Ishikawa (cell line): Measurements from ENCODE around the gene TACC2.

Experiments used
- CEBPB ChIP-seq: IDR thresholded peaks from 2 replicates; pipeline ENCODE4 v1.6.1; 2012
- CREB1 ChIP-seq: IDR thresholded peaks from 2 replicates; pipeline ENCODE4 v1.6.1; 2012; ENCODE audit warnings: low read depth
- EGR1 ChIP-seq: IDR thresholded peaks from 2 replicates; pipeline ENCODE4 v1.6.1; 2012
- EP300 ChIP-seq: IDR thresholded peaks from 2 replicates; pipeline ENCODE4 v1.6.1; 2012; ENCODE audit warnings: borderline replicate concordance
- FOXM1 ChIP-seq: IDR thresholded peaks from 2 replicates; pipeline ENCODE4 v1.6.1; 2012; ENCODE audit warnings: low read depth, borderline replicate concordance
- NFIC ChIP-seq: IDR thresholded peaks from 2 replicates; pipeline ENCODE4 v1.6.1; 2012
- RAD21 ChIP-seq: IDR thresholded peaks from 2 replicates; pipeline ENCODE4 v1.6.1; 2012; ENCODE audit warnings: low read depth
- TAF1 ChIP-seq: IDR thresholded peaks from 2 replicates; pipeline ENCODE4 v1.6.1; 2012; ENCODE audit warnings: low read depth, mild to moderate bottlenecking
- TCF12 ChIP-seq: IDR thresholded peaks from 2 replicates; pipeline ENCODE4 v1.6.1; 2012; ENCODE audit warnings: low read depth
- TEAD4 ChIP-seq: IDR thresholded peaks from 2 replicates; pipeline ENCODE4 v1.6.1; 2012
- YY1 ChIP-seq: IDR thresholded peaks from 2 replicates; pipeline ENCODE4 v1.6.1; 2012; ENCODE audit warnings: low read depth
- ZBTB7A ChIP-seq: IDR thresholded peaks from 2 replicates; pipeline ENCODE4 v1.6.1; 2012; ENCODE audit warnings: low read depth
- TF ChIP-seq, protein P1 (sequence below): IDR thresholded peaks from 2 replicates; pipeline ENCODE4 v1.6.1; 2012
- TF ChIP-seq, protein P2 (sequence below): IDR thresholded peaks from 2 replicates; pipeline ENCODE4 v1.6.1; 2012
- TF ChIP-seq, protein P3 (sequence below): IDR thresholded peaks from 2 replicates; pipeline ENCODE4 v1.6.1; 2012; ENCODE audit warnings: low read depth, mild to moderate bottlenecking

Gene TACC2

DNA sequence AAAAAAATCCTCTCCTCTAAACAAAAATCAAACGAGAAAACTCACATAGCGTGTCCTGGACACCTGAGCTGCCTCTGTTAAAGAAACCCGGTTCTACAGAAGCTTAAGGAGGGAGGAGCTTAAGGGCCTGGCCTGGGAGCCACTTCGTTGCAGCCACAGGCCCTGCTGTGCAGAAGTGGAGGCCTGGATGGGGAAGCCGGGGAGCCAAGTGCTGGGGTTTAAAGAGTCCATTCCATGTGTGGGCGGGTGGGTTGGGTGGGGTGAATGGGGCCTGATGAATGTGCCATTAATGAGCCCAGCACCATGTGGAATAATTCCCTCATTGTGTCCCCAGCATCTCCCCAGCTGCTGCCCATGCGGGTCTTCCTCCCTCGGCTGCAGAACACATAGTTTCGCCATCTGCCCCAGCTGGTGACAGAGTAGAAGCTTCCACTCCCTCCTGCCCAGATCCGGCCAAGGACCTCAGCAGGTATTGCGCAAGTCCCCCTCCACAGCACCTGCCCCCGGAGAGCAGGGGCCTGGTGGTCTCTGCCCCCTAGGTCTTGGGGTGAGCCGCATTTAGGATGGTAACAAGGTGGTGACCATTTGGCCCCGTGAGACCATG, 154.4 kb downstream of the TACC2 start:
- TF ChIP-seq CEBPB (peak; percentile 96), EP300 (peak; percentile 19; the same call in 1 of the 2 replicates), ZBTB7A (0 out of 2 replicates have a peak, but pooled peaks have one; percentile 34), TCF12 (no peak), FOXM1 (0 out of 2 replicates have a peak, but pooled peaks have one; percentile 10), CREB1 (no peak), TEAD4 (no peak), EGR1 (no peak; the same call in 1 of the 2 replicates), RAD21 (no peak), TAF1 (no peak), YY1 (no peak), NFIC (no peak; the same call in 1 of the 2 replicates)
- TF ChIP-seq, protein P1, sequence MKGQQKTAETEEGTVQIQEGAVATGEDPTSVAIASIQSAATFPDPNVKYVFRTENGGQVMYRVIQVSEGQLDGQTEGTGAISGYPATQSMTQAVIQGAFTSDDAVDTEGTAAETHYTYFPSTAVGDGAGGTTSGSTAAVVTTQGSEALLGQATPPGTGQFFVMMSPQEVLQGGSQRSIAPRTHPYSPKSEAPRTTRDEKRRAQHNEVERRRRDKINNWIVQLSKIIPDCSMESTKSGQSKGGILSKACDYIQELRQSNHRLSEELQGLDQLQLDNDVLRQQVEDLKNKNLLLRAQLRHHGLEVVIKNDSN: no peak
- TF ChIP-seq, protein P2, sequence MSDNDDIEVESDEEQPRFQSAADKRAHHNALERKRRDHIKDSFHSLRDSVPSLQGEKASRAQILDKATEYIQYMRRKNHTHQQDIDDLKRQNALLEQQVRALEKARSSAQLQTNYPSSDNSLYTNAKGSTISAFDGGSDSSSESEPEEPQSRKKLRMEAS: peak; percentile 30; the same call in 1 of the 2 replicates
- TF ChIP-seq, protein P3, sequence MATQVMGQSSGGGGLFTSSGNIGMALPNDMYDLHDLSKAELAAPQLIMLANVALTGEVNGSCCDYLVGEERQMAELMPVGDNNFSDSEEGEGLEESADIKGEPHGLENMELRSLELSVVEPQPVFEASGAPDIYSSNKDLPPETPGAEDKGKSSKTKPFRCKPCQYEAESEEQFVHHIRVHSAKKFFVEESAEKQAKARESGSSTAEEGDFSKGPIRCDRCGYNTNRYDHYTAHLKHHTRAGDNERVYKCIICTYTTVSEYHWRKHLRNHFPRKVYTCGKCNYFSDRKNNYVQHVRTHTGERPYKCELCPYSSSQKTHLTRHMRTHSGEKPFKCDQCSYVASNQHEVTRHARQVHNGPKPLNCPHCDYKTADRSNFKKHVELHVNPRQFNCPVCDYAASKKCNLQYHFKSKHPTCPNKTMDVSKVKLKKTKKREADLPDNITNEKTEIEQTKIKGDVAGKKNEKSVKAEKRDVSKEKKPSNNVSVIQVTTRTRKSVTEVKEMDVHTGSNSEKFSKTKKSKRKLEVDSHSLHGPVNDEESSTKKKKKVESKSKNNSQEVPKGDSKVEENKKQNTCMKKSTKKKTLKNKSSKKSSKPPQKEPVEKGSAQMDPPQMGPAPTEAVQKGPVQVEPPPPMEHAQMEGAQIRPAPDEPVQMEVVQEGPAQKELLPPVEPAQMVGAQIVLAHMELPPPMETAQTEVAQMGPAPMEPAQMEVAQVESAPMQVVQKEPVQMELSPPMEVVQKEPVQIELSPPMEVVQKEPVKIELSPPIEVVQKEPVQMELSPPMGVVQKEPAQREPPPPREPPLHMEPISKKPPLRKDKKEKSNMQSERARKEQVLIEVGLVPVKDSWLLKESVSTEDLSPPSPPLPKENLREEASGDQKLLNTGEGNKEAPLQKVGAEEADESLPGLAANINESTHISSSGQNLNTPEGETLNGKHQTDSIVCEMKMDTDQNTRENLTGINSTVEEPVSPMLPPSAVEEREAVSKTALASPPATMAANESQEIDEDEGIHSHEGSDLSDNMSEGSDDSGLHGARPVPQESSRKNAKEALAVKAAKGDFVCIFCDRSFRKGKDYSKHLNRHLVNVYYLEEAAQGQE: no peak

DNA sequence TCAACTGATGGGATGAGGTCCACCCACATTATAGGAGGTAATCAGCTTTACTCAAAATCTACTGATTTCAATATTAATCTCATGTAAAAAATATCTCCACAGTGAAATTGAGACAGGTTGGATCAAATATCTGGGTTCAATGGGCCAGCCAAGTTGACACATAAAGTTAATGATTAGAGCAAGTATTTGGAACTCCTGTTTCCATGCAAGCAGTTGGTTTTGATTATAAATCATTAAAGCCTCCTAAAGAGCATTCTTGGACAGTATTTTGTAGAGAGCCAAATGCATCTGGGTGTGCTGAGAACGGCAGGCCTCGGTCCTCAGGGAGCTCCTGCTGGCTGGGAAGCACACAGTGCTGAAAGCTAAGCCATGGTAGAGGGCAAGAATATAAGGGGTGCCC, 155.2 kb downstream of the TACC2 start:
- TF ChIP-seq CREB1: no peak
- no peak for TF ChIP-seq NFIC
- no peak for TF ChIP-seq TAF1
- TF ChIP-seq CEBPB: no peak
- TF ChIP-seq EP300: no peak
- TF ChIP-seq, protein P3: no peak
- no peak for TF ChIP-seq ZBTB7A
- no peak for TF ChIP-seq EGR1
- TF ChIP-seq, protein P2: no peak
- no peak for TF ChIP-seq YY1
- TF ChIP-seq FOXM1: no peak
- TF ChIP-seq TEAD4: no peak
- TF ChIP-seq, protein P1: no peak
- TF ChIP-seq RAD21: no peak
- TF ChIP-seq TCF12: no peak

DNA sequence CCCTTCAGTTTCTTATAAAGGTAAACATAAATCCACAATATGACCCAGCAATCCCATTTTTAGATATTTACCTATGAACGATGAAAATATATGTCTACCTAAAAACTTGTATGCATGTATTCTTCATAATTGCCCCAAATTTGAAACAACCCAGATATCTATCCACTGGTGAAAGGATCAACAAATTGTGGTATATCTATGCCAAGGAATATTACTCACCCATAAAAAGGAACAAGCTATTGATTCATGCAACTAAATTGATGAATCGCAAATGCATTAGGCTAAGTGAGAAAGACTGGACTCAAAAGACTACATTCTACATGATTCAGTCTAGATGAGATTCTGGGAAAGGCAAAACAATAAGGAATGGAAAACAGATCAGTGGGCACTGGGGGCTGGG, 156.2 kb downstream of the TACC2 start:
- TF ChIP-seq, protein P3: no peak
- TF ChIP-seq CEBPB (no peak), EGR1 (no peak), NFIC (no peak), CREB1 (no peak), YY1 (no peak)
- TF ChIP-seq, protein P1: no peak

DNA sequence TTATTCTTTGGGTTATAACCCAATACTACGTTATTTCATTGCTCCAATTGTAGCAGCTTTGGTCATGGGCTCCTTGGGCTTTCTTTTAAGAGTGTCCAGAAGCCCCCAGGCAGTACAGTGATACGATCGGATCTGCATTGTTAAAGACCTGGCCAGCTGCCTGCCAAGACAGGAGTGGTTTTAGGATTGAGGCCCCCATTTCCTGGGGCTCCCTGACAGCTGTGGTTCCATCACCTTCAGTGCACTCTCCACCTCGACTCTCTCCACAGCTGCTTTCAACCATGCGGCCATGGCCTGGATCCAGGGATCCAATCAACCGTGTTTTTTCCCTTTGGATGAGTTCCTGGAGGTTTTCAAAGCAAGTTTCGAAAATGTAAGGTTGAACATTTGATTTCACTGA, 158.7 kb downstream of the TACC2 start:
- TF ChIP-seq NFIC (no peak), EP300 (no peak), FOXM1 (no peak), CEBPB (no peak), ZBTB7A (no peak), TEAD4 (no peak), EGR1 (no peak), TCF12 (no peak), TAF1 (no peak), CREB1 (no peak), YY1 (no peak), RAD21 (no peak)
- TF ChIP-seq, protein P1: no peak
- TF ChIP-seq, protein P3: no peak
- TF ChIP-seq, protein P2: no peak
